ENCODE data around the gene MFSD1.

- TF ChIP-seq POLR2A (IDR thresholded peaks at IDR 0.05; ENCODE audit: low read length) (no peak), GATA1 (IDR thresholded peaks at IDR 0.05; ENCODE audit: low read depth, low read length) (no peak)
Observed at GRCh38 chr3:158845765-158846350, 44.0 kb downstream of the MFSD1 start.
